Fibroblast of villous mesenchyme (primary cell): Measurements from ENCODE around the gene ACVR1B. TPM values are rescaled to one million over a fixed set of nuclear protein-coding genes. Genes with fewer than 3 reads are reported as not detected.

Source experiments
- DNase-seq: peaks from one replicate; pipeline ENCODE4 v3.0.0-alpha.2; 2010; ENCODE audit warnings: low read depth
- H3K4me3 ChIP-seq: 2 replicates; pipeline ENCODE4 v1.5.1; 2011; ENCODE audit warnings: low read depth, mild to moderate bottlenecking, low read length
- small RNA-seq: library from RNA; depleted of rRNA; stranded (forward); fragments of <200 nt; gene quantifications from one replicate; pipeline ENCODE3, GENCODE V24; 2012
- total RNA-seq: library from RNA; depleted of rRNA; stranded (reverse); fragments of >200 nt; gene quantifications from 2 replicates; pipeline ENCODE4 v1.2.3, GENCODE V29; 2012
- TF ChIP-seq, protein P1 (sequence below): IDR thresholded peaks from 2 replicates; pipeline ENCODE4 v1.5.1; 2012; ENCODE audit warnings: low read depth, mild to moderate bottlenecking, low read length; ENCODE audit not compliant: insufficient read depth

The ACVR1B gene
- total RNA-seq, 1 donor, result 6.5 TPM

DNA sequence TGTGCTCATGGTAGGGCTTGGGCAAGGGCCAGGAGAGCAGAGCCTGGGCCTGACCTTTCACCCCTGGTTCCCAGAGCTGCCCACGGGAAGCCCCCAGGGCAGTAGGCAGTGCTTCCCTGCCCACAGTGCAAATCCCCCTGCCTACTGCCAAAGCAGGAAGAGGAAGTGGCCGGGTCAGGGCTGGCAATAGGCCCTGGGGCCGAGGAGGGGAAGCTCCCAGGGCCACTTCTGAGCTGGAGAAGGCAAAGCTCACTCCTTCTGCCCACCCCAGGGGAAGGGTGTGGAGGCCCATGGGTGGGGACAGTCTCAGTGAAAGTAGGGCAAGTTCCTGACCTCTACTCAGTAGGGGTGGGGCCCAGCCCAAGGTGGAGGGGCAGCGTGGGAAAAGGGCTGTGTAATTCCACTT, 94.3 kb downstream of the ACVR1B start:
- TF ChIP-seq, protein P1, sequence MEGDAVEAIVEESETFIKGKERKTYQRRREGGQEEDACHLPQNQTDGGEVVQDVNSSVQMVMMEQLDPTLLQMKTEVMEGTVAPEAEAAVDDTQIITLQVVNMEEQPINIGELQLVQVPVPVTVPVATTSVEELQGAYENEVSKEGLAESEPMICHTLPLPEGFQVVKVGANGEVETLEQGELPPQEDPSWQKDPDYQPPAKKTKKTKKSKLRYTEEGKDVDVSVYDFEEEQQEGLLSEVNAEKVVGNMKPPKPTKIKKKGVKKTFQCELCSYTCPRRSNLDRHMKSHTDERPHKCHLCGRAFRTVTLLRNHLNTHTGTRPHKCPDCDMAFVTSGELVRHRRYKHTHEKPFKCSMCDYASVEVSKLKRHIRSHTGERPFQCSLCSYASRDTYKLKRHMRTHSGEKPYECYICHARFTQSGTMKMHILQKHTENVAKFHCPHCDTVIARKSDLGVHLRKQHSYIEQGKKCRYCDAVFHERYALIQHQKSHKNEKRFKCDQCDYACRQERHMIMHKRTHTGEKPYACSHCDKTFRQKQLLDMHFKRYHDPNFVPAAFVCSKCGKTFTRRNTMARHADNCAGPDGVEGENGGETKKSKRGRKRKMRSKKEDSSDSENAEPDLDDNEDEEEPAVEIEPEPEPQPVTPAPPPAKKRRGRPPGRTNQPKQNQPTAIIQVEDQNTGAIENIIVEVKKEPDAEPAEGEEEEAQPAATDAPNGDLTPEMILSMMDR, result no peak
- no peak overlapping the region for H3K4me3 ChIP-seq
- DNase-seq, result peak; percentile 28

Small RNAs within 50 kb of the gene (small RNA-seq; reads per million reads assigned to genes)
- gene RNU6-574P, result 0.47 reads per million

Other genes starting within 250 kb of the ACVR1B start
- gene FIGNL2, start 103.0 kb upstream of the ACVR1B start, total RNA-seq, result under 0.01 and 0.32 TPM in 2 replicates
- not detected in 2 replicates for gene ANKRD33, start 63.6 kb upstream of the ACVR1B start, total RNA-seq
- gene ACVRL1, start 44.2 kb upstream of the ACVR1B start, total RNA-seq, result 10.8 and 18.0 TPM in 2 replicates
- gene TAMALIN, start 55.2 kb downstream of the ACVR1B start, total RNA-seq, result 2.2 and 7.7 TPM in 2 replicates
- gene NR4A1, start 99.7 kb downstream of the ACVR1B start, total RNA-seq, result 2.2 and 2.9 TPM in 2 replicates
- 70.0 and 71.8 TPM in 2 replicates for gene ATG101, start 118.3 kb downstream of the ACVR1B start, total RNA-seq
- gene SMIM41, start 128.0 kb downstream of the ACVR1B start, total RNA-seq, result 0.32 and 0.43 TPM in 2 replicates
- 0.32 and 1.3 TPM in 2 replicates for gene KRT80, start 240.3 kb downstream of the ACVR1B start, total RNA-seq